ENCODE results near the gene LDLRAP1.
A peak's percentile ranks its signal among the peaks of the same experiment; 100 is the strongest.

The LDLRAP1 gene

GRCh38 chr1:25609921-25610320, 66.5 kb downstream of the LDLRAP1 start:
- DNase-seq = no peak

GRCh38 chr1:25610822-25611630, 67.6 kb downstream of the LDLRAP1 start:
- no peak for DNase-seq

- DNase-seq = no peak
Measured at GRCh38 chr1:25611843-25612242, 68.4 kb downstream of the LDLRAP1 start.

GRCh38 chr1:25612421-25612820, 69.0 kb downstream of the LDLRAP1 start:
- no peak for DNase-seq

- no peak for DNase-seq
Measured at GRCh38 chr1:25613091-25613490, 69.7 kb downstream of the LDLRAP1 start.

GRCh38 chr1:25614501-25615171, 71.2 kb downstream of the LDLRAP1 start:
- DNase-seq = no peak

GRCh38 chr1:25615172-25615541, 71.8 kb downstream of the LDLRAP1 start:
- no peak for DNase-seq

- no peak for DNase-seq
Measured at GRCh38 chr1:25615563-25616094, 72.2 kb downstream of the LDLRAP1 start.

GRCh38 chr1:25616095-25616986, 72.9 kb downstream of the LDLRAP1 start, which contains the start of gene MAN1C1:
Gene MAN1C1, plus strand, starts transcription at chr1:25616791. Its CDS starts 1,007 bp downstream, at chr1:25617798.
- peak; percentile 79 for DNase-seq

GRCh38 chr1:25616987-25617624, 73.7 kb downstream of the LDLRAP1 start:
- DNase-seq = no peak

GRCh38 chr1:25617625-25618432, 74.4 kb downstream of the LDLRAP1 start:
- no peak for DNase-seq

- no peak for DNase-seq
Measured at GRCh38 chr1:25618433-25618808, 75.0 kb downstream of the LDLRAP1 start.
